HL-60/S4 treated with phorbol 12-myristate 13-acetate at 8.2 ng/mL for 4 days and 3 days (cell line): ENCODE measurements around the gene THRSP.
"Not testable (repeated sequence)": the region's sequence is repeated elsewhere in the genome, so short reads cannot be mapped to it uniquely, and the experiment has no call there.

Source experiments
- in situ Hi-C: fragments of 300-500 bp; cut with MboI; formaldehyde crosslinking; loops from 2 replicates; pipeline ENCODE4 v1.15.0; 2022; ENCODE audit warnings: low sequenced_read_pairs

The THRSP gene

GRCh38 chr11:78063440-78064181, at the start of gene THRSP:
Gene THRSP (plus strand): TSS chr11:78063861. CDS start chr11:78063882, 21 bp downstream.
- in situ Hi-C loops, result no loop called here

GRCh38 chr11:78014937-78015520, 48.6 kb upstream of the THRSP start:
- in situ Hi-C loops, result not testable (repeated sequence)

DNA sequence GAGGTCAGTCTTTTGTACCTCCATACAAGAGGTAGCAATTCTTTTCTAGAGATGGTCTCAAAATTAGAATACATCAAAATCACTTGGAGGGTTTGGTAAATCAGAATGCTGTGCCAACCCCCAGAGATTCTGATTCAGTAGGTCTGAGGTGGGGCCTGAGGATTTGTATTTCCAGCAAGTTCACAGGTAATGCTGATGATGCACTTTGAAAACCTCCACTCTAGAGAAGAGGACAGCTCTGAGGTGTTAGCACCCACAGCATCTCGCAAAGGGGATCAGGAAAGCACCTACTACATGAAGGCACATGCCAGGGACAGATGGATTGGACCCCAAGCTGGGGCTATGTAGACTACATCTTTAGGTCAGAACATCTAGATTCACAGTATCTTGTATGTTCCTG, 47.8 kb upstream of the THRSP start:
- in situ Hi-C loops, result no loop called here

- in situ Hi-C loops, result no loop called here
Observed at GRCh38 chr11:78019808-78020207, 43.9 kb upstream of the THRSP start.

GRCh38 chr11:78020246-78020645, 43.4 kb upstream of the THRSP start:
- in situ Hi-C loops, result no loop called here

DNA sequence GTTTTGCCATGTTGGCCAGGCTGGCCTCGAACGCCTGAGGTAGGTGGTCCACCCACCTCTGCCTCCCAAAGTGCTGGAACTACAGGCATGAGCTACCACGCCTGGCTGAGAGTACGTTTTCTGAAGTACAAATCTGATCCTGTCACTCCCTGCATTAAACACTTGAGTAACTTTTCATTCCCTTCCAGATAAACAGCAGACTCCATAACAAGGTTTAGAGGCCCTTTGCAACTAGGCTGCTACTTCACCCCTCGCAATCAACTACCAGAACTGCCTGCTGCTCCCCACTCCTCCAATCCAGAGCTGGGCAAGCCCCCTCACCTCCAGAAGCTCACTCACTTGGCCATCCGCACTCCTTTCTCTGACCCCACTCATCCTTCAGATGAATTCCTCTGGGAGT, 42.0 kb upstream of the THRSP start:
- in situ Hi-C loops, result no loop called here

DNA sequence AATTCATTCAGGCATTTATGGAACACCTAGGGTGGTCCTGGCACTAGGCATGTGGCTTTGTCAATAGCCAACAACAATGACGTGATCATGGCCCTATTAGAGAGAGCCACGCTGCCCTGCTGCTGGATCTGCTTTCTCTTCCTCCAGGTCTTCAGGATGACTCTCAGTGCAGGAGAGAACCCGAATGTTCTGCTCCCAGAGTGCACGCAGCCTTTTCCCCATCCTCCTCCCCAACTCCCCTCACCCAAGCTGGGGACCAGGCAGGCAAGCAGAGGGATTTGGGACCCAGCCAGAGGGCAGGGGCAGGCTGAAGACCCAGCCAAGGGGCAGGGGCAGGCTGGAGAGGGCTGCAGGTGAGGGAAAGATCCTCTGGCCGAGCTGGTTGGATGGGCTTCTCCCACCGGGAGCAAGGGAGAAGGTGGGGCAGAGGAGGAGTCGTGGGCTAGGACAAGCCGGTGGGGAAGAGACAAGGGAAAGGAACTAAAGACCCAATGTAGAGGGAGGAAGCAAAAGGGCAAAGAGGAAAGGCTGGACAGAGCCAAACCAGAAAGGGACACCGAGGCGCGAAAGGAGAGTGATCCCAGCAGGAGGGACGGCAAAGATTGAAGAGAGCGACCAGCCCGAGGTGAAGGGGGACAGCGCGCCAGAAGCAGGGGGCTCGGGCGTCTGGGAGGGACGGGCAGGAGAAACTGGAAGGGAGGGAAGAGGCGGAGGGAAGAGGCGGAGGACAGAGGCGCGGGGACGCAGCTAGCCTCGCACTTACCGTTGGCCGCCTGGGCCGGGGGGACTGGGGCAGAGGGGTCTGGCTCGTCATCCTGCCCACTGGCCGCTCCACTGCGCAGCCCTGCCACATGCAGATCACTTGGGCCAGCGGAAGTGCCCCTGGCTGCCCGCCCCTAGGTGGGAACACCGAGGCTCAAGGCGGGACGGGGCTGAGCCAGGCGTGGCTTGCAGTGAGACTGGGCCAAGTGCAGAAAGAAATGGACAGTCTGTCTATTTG, 41.0 kb upstream of the THRSP start, which contains the start of gene KCTD14:
Gene KCTD14, minus strand, starts transcription at position 880 of the 1,000 bp plus-strand sequence. Its CDS starts 27 bp downstream, at position 853.
- in situ Hi-C loops, result no loop called here

DNA sequence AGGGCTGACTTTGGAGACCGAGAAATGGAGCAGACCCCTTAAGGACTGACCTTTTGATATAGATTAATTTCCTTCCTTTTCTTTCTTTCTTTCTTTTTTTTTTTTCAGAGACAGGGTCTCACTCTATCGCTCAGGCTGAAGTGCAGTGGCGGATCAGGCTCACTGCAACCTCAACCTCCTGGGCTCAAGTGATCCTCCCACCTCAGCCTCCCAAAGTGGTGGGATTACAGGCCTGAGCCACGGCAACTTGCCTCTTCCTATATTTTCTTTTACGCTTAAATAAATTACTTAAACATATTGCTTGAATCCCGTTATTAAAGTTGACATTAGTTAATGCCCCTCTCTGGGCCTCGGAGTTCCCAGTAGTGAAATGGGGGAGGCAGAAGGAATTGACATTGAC, 40.2 kb upstream of the THRSP start:
- in situ Hi-C loops, result no loop called here

GRCh38 chr11:78025378-78025777, 38.3 kb upstream of the THRSP start:
- in situ Hi-C loops, result no loop called here

DNA sequence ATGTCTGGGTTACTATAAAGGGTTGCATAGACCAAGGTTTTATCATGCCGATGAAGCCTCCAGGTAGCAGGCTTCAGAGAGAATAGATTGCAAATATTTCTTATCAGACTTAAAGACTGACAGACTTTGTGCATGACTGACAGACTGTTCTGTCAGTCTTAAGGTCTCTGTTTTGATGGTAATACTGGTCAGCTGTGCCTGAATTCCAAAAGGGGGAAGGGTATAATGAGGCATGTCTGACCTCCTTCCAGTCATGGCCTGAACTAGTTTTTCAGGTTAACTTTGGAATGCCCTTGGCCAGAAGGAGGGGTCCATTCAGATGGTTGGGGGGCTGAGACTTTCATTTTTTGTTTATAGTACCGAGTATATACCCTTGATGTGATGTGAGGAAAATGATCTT, 35.9 kb upstream of the THRSP start:
- in situ Hi-C loops, result no loop called here

GRCh38 chr11:78028423-78028822, 35.2 kb upstream of the THRSP start:
- in situ Hi-C loops, result not testable (repeated sequence)

- in situ Hi-C loops, result no loop called here
Observed at GRCh38 chr11:78030429-78031325, 33.0 kb upstream of the THRSP start.

GRCh38 chr11:78031629-78032028, 32.0 kb upstream of the THRSP start:
- in situ Hi-C loops, result no loop called here

DNA sequence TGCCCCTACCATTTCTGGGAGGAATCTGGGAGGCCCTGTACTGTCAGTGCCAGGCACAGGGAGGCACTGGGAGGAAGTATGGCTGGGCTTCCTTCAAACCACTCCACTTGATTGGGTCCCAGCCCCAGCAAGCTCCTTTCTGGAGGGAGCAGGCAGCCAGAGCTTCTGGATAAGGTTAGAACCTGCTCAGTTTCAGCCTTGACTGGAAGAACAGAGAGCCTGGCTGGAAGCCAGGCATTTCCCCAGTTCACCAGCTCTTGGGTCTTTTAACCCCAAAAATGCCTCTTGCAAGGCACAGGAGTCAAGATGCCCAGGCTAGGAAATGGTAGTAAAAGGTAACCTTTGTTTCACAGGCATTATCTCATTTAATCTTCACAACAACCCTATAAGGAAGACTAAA, 31.6 kb upstream of the THRSP start:
- in situ Hi-C loops, result no loop called here

DNA sequence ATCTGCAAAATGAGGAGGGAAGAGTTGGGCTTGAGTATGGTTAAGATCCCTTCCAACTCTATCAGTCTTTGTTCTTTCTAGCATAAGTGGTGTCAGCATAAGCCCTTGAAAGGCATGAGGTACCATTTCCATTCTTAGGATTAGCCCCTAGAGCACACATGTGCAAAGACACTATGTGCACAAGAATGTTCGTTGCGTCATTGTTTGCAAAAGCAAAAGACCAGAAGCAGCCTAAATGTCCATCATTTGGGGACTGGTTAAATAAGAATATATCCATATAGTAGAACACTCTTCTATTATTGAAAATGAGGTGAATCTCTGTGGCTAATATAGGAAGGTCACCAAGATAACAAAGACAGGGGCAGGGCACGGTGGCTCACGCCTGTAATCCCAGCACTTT, 30.6 kb upstream of the THRSP start:
- in situ Hi-C loops, result no loop called here

DNA sequence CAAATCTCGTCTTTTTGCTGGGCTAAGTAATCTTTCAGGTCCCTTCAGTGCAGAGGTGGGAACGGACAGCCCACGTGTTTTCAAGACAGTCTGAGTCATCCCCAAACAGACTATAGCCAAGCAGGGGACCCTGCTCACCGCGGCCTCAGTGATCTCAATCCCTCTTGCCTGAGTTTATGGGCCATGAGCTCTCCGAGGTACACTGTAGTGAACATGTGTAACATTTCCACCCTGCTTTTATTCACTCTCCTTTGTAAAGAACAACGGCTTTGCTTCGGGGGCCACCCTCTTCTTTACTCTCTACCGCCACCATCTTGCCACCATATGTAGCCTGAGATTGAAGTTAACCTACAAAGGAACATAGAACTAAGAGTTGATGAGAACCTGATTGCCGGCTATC, 29.0 kb upstream of the THRSP start:
- in situ Hi-C loops, result no loop called here

- in situ Hi-C loops, result no loop called here
Observed at GRCh38 chr11:78036313-78036712, 27.3 kb upstream of the THRSP start.

DNA sequence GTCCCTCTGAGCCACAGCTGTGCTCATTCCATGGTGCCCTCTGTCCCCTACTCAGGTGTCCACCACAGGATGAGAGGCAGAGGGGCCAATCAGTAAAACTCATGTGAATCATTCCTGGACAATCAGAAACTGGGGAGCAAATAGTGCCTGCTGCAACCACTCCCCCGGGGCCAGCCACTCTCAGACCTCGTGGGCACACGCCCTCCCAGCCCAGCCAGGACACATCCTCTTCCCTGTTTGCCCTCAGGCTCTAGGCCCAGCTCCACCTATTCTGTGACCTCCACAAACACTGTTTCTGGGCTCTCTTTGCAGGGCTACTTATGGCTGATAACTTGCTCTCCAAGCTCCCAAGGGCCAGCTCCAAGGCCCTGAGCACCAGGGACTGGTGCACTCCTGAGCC, 26.6 kb upstream of the THRSP start:
- in situ Hi-C loops, result no loop called here

GRCh38 chr11:78037825-78038620, 25.6 kb upstream of the THRSP start:
- in situ Hi-C loops, result no loop called here
